Gastrocnemius medialis (tissue), 4 donors: ENCODE measurements around the gene GPC6. TPM values are rescaled to one million over a fixed set of nuclear protein-coding genes. Genes with fewer than 3 reads are reported as not detected.

Source experiments
- ATAC-seq, 2 donors: fragments of 150-250 bp; one replicate each; pipeline ENCODE4 v1.9.1; 2016
- DNase-seq, 2 donors: peaks; one replicate each; pipeline ENCODE4 v3.0.0-alpha.2; 2019
- H3K27ac ChIP-seq, 4 donors: fragments of 200-600 bp; sonication (generic); 1 replicate in 1 of 4; 2 replicates in 3 of 4; pipeline ENCODE4 v1.5.1; 2016 to 2018; ENCODE audit warnings: mild to moderate bottlenecking in 2 of 4, moderate library complexity in 1 of 4
- H3K27me3 ChIP-seq, 3 donors: fragments of 200-600 bp; sonication (generic) in 2 of 3; 1 replicate in 1 of 3; 2 replicates in 2 of 3; pipeline versions ENCODE4 v1.5.1 to v1.6.0; 2016 to 2019; ENCODE audit warnings: mild to moderate bottlenecking in 1 of 3, moderate library complexity in 1 of 3
- H3K36me3 ChIP-seq, 2 donors: fragments of 200-600 bp; sonication (generic) in 1 of 2; one replicate each; pipeline ENCODE4 v1.5.1; 2017 to 2018
- H3K4me1 ChIP-seq, 2 donors: fragments of 200-600 bp; sonication (generic) in 1 of 2; one replicate each; pipeline ENCODE4 v1.5.1; 2016 to 2017; ENCODE audit warnings: mild to moderate bottlenecking in 2 of 2
- H3K4me3 ChIP-seq, 4 donors: fragments of 200-600 bp; sonication (generic) in 3 of 4; 1 replicate in 1 of 4; 2 replicates in 3 of 4; pipeline ENCODE4 v1.5.1; 2016 to 2019; ENCODE audit warnings: mild to moderate bottlenecking in 2 of 4
- H3K9me3 ChIP-seq, 3 donors: fragments of 200-600 bp; sonication (generic) in 2 of 3; 1 replicate in 1 of 3; 2 replicates in 2 of 3; pipeline ENCODE4 v1.5.1; 2016 to 2019
- POLR2A ChIP-seq, 2 donors: fragments of 450-650 bp; IDR thresholded peaks; one replicate each; pipeline ENCODE4 v1.6.1; 2017; ENCODE audit warnings: antibody characterized with exemption in 2 of 2, mild to moderate bottlenecking in 2 of 2, moderate library complexity in 2 of 2
- in situ Hi-C, 4 donors: fragments of 200-750 bp; cut with MboI; loops; one replicate each; pipeline versions ENCODE4 v1.15.0 to v1.8.0; 2017; ENCODE audit warnings: low sequenced_read_pairs in 4 of 4
- intact Hi-C: fragments of 100-400 bp; cut with DNase I; formaldehyde crosslinking; loops from one replicate; pipeline ENCODE4 v1.15.1; 2023; ENCODE audit warnings: low total_unique reads
- total RNA-seq, 4 donors: library from RNA; depleted of rRNA; stranded (reverse); fragments of >200 nt; gene quantifications; one replicate each; pipeline versions ENCODE4 v1.1.0 to v1.2.3, GENCODE V29; 2016
- TF ChIP-seq, protein P1 (sequence below), 5 experiments: fragments of 450-650 bp in 3 of 5; fragments of 200-600 bp in 2 of 5; sonication (generic) in 2 of 5; IDR thresholded peaks in 4 of 5; conservative IDR thresholded peaks in 1 of 5; 1 replicate in 4 of 5; 2 replicates in 1 of 5; pipeline ENCODE4 v1.5.1; 2016 to 2019; ENCODE audit warnings: antibody characterized with exemption in 5 of 5, mild to moderate bottlenecking in 3 of 5, moderate library complexity in 3 of 5

The GPC6 gene
- total RNA-seq, 4 donors from 2014 or later, result 0.47 to 0.88 (median 0.59) TPM

DNA sequence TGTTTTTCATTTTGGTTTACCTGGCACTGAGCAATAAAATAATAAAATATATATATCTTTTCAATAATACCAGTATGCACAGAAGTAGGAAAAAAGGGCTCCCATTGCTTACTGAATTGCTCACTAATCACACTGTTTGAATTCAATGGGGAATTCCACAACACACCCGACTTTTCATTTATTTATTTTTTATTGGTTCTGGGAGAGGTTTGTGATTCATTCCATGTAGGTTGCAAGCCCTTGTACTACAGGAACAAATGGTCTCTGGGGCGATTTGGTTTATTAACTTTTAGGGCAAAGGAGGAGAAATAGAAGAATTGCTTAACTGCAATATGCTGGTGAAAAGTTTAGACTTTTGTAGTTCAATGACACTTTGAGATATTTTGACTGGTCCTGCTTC, 1045.4 kb downstream of the GPC6 start:
- in situ Hi-C loops (no loop called here), intact Hi-C loops (no loop called here)
- Histone ChIP-seq H3K9me3 (no peaks in the 10 kb centered on the region), H3K4me1 (no peaks in the 10 kb centered on the region), H3K27ac (no peak overlapping the region), H3K36me3 (no peaks in the 10 kb centered on the region), H3K4me3 (no peak overlapping the region), H3K27me3 (no peaks in the 10 kb centered on the region)
- no peak for ATAC-seq
- DNase-seq, result no peak
- TF ChIP-seq, protein P1, sequence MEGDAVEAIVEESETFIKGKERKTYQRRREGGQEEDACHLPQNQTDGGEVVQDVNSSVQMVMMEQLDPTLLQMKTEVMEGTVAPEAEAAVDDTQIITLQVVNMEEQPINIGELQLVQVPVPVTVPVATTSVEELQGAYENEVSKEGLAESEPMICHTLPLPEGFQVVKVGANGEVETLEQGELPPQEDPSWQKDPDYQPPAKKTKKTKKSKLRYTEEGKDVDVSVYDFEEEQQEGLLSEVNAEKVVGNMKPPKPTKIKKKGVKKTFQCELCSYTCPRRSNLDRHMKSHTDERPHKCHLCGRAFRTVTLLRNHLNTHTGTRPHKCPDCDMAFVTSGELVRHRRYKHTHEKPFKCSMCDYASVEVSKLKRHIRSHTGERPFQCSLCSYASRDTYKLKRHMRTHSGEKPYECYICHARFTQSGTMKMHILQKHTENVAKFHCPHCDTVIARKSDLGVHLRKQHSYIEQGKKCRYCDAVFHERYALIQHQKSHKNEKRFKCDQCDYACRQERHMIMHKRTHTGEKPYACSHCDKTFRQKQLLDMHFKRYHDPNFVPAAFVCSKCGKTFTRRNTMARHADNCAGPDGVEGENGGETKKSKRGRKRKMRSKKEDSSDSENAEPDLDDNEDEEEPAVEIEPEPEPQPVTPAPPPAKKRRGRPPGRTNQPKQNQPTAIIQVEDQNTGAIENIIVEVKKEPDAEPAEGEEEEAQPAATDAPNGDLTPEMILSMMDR (IDR thresholded peaks at IDR 0.05 in 4 of 5, conservative IDR thresholded peaks at IDR 0.05 in 1 of 5), result no peak
- no peak for TF ChIP-seq POLR2A (IDR thresholded peaks at IDR 0.05)

DNA sequence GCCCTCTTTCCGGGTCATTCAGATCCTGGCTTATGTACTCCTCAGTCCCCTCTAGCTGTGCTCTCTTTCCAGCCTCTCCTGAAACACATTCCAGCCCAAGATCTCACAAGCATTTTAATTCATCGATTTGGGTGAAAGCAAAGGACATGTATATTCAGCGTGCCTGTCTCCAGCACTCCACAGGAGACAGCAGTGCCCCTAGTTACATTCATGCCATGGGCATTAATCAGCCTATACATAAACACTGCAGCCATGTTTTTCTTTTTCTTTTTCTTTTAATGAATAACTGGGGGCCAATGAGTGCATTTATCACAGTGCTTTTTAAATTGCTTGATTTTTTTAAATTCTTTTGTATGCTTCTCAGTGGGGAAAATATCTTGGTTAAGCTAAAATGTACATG, 1053.7 kb downstream of the GPC6 start:
- no peak overlapping the region for H3K27ac ChIP-seq
- TF ChIP-seq POLR2A (IDR thresholded peaks at IDR 0.05), result no peak
- TF ChIP-seq, protein P1 (IDR thresholded peaks at IDR 0.05 in 4 of 5, conservative IDR thresholded peaks at IDR 0.05 in 1 of 5), result no peak
- no peaks in the 10 kb centered on the region for H3K36me3 ChIP-seq
- intact Hi-C loops, result no loop called here
- no peaks in the 10 kb centered on the region for H3K27me3 ChIP-seq
- in situ Hi-C loops, result no loop called here
- H3K4me3 ChIP-seq, result no peak overlapping the region
- ATAC-seq (no peak), DNase-seq (no peak)
- H3K9me3 ChIP-seq, result no peaks in the 10 kb centered on the region
- no peaks in the 10 kb centered on the region for H3K4me1 ChIP-seq

DNA sequence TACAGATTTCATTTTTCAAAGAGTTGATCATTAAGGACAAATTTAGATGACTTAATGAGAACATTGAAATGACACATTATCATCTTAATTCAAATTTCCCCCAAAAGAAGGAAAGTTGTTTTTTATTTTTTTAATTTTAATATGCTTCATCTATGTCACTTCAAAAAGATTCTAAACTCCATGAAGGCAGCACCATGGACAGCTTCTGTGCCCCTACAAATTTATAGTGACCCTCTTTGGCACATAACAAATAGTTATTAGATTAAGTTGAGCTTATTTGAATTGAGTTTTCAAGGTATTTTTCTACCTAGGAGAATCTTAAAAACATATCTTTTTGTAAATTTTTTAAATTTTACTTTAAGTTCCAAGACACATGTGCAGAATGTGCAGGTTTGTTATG, 1054.2 kb downstream of the GPC6 start:
- H3K27me3 ChIP-seq, result no peaks in the 10 kb centered on the region
- no peak overlapping the region for H3K4me3 ChIP-seq
- ATAC-seq, result no peak
- no peak overlapping the region for H3K27ac ChIP-seq
- no peaks in the 10 kb centered on the region for H3K9me3 ChIP-seq
- intact Hi-C loops (no loop called here), in situ Hi-C loops (no loop called here)
- no peaks in the 10 kb centered on the region for H3K36me3 ChIP-seq
- no peaks in the 10 kb centered on the region for H3K4me1 ChIP-seq
- TF ChIP-seq POLR2A (IDR thresholded peaks at IDR 0.05), result no peak
- TF ChIP-seq, protein P1 (IDR thresholded peaks at IDR 0.05 in 4 of 5, conservative IDR thresholded peaks at IDR 0.05 in 1 of 5), result no peak
- DNase-seq, result no peak

DNA sequence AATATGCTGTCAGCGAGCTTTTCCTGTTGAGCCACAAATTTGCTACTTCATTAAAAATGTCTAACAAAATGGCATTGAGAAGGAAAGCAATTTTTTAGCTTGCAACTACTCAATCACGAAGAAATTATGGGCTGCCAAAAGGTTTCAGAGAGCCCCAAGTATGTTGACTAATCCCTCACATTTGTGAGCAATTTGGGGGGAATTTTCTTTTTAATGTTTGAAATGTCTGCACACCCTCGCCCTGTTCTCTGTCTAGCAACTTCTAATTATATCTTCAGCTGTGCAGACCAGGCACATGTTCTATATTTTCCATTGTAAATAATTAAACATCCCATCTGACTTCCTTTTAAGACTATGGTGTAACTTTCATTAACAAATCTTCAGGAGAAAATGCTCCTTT, 1060.0 kb downstream of the GPC6 start:
- Histone ChIP-seq H3K27ac (no peak overlapping the region), H3K36me3 (no peaks in the 10 kb centered on the region), H3K4me1 (no peaks in the 10 kb centered on the region), H3K4me3 (no peak overlapping the region), H3K27me3 (no peaks in the 10 kb centered on the region), H3K9me3 (no peaks in the 10 kb centered on the region)
- in situ Hi-C loops (no loop called here), intact Hi-C loops (no loop called here)
- TF ChIP-seq, protein P1 (IDR thresholded peaks at IDR 0.05 in 4 of 5, conservative IDR thresholded peaks at IDR 0.05 in 1 of 5), result no peak
- ATAC-seq, result no peak
- DNase-seq, result no peak

DNA sequence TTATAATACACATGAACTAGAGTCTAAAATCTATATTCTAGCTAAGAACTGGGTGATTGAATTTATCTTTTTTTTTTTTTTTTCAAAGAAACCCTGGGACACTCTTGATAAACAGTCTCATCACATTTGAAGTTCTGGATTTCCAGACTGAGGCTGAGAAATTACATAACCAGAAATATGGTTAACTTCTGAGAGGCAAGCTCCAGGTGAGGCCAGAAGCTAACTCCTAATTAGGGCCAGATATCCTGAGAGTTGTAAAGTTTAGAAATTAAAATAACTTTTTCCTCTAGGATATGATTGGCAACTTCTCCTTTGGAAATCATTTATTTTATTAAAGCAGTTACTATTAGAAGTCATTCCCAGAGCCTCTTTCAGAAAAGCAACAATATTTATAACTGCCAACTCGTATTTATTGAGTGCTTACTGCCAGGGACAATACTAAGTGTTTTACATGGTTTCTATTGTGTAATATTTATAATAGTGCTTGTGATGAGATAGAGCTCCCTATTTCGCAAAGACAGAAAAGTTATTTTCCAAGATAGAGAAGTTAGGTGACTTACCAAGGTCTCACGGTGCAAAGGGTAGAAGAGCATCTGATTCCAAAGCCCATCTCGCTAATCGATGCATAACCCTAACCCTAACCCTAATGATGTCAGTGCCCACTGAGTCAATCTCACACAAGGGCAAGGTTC, 1065.2 kb downstream of the GPC6 start:
- Histone ChIP-seq H3K4me1 (no peaks in the 10 kb centered on the region), H3K9me3 (no peaks in the 10 kb centered on the region), H3K27me3 (no peaks in the 10 kb centered on the region), H3K4me3 (no peak overlapping the region), H3K36me3 (no peaks in the 10 kb centered on the region), H3K27ac (no peak overlapping the region)
- DNase-seq (no peak), ATAC-seq (no peak)
- intact Hi-C loops, result no loop called here
- TF ChIP-seq, protein P1 (IDR thresholded peaks at IDR 0.05 in 4 of 5, conservative IDR thresholded peaks at IDR 0.05 in 1 of 5), result no peak
- TF ChIP-seq POLR2A (IDR thresholded peaks at IDR 0.05), result no peak
- in situ Hi-C loops, result no loop called here
